HCT116 (cell line): ENCODE measurements around the gene UVRAG. TPM values are rescaled to one million over a fixed set of nuclear protein-coding genes. Genes with fewer than 3 reads are reported as not detected.

Experiments
- ATAC-seq: fragments of 200-7000 bp; cut with Tn5 transposase; 2 replicates; pipeline ENCODE4 v1.9.1; 2020; ENCODE audit warnings: mild to moderate bottlenecking, moderate library complexity
- BruUV-seq: library from RNA; stranded (reverse); fragments of 400-500 nt; replicated peaks from 2 replicates; lab custom pipeline; 2021; lab: Mats Ljungman, UMichigan
- CTCF ChIA-PET: fragments of 300-600 bp; sonication (Branson Sonifier 250); formaldehyde crosslinking; loops from one replicate; lab custom pipeline; 2021; ENCODE audit warnings: antibody characterized with exemption; lab: Charles Lee
- POLR2A ChIA-PET: fragments of 300-600, 350-600 bp; sonication (Branson Sonifier 250); formaldehyde crosslinking; loops from one replicate; lab custom pipeline; 2021; ENCODE audit warnings: antibody characterized with exemption; lab: Charles Lee
- RAD21 ChIA-PET, 2 experiments: fragments of 300-600 bp; sonication (Branson Sonifier 250); formaldehyde crosslinking; loops; one replicate each; lab custom pipeline; 2023; ENCODE audit warnings: low total read pairs in 2 of 2; ENCODE audit not compliant: uncharacterized antibody in 2 of 2, unreplicated experiment in 2 of 2, low non-redundant PET in 1 of 2; lab: Charles Lee
- DNase-seq: peaks from one replicate; pipeline ENCODE4 v3.0.0-alpha.2; 2010; ENCODE audit warnings: low read depth, low spot score
- H2AFZ ChIP-seq: fragments of 200-600 bp; shearing (Covaris generic), sonication (generic); 2 replicates; pipeline ENCODE4 v1.6.1; 2017; ENCODE audit warnings: low read depth, mixed run types, mixed read lengths, antibody characterized with exemption, low read length; ENCODE audit not compliant: poor library complexity, severe bottlenecking
- H3K27ac ChIP-seq: 2 replicates; pipeline ENCODE4 v1.5.1; 2012; ENCODE audit warnings: low read depth, low read length
- H3K27me3 ChIP-seq: fragments of 200-600 bp; sonication (generic); 2 replicates; pipeline ENCODE4 v1.6.1; 2016; ENCODE audit warnings: mixed run types, low read length, mixed read lengths; ENCODE audit not compliant: insufficient read depth
- H3K36me3 ChIP-seq, 2 experiments: fragments of 200-500 bp in 1 of 2; fragments of 200-600 bp in 1 of 2; sonication (Bioruptor generic) in 1 of 2; sonication (generic) in 1 of 2; 2 replicates each; pipeline versions ENCODE4 v1.5.1 to v1.6.1; 2014 to 2016; ENCODE audit warnings: low read length in 2 of 2, inconsistent platforms in 1 of 2, mixed read lengths in 1 of 2, mixed run types in 1 of 2; ENCODE audit not compliant: insufficient read depth in 2 of 2, control insufficient read depth in 1 of 2
- H3K4me1 ChIP-seq, 2 experiments: fragments of 200-600 bp in 1 of 2; sonication (generic) in 1 of 2; 2 replicates each; pipeline versions ENCODE4 v1.5.1 to v1.6.1; 2012 to 2017; ENCODE audit warnings: low read length in 2 of 2, inconsistent platforms in 1 of 2, mild to moderate bottlenecking in 1 of 2, mixed read lengths in 1 of 2, mixed run types in 1 of 2, moderate library complexity in 1 of 2; ENCODE audit not compliant: insufficient read depth in 2 of 2, control insufficient read depth in 1 of 2
- H3K4me2 ChIP-seq: fragments of 200-600 bp; sonication (generic); 2 replicates; pipeline ENCODE4 v1.6.1; 2017; ENCODE audit warnings: mixed run types, low read length, mixed read lengths
- H3K4me3 ChIP-seq, 2 experiments: fragments of 200-600 bp in 1 of 2; sonication (generic) in 1 of 2; replicated peaks in 1 of 2; 2 replicates each; pipeline ENCODE4 v1.5.1; 2011 to 2016; ENCODE audit warnings: low read length in 2 of 2, control low read depth in 1 of 2, low read depth in 1 of 2, mild to moderate bottlenecking in 1 of 2, mixed read lengths in 1 of 2, mixed run types in 1 of 2
- H3K79me2 ChIP-seq: fragments of 200-600 bp; sonication (generic); 2 replicates; pipeline ENCODE4 v1.6.1; 2017; ENCODE audit warnings: mild to moderate bottlenecking, mixed run types, low read length, moderate library complexity, mixed read lengths; ENCODE audit not compliant: insufficient read depth
- H3K9ac ChIP-seq: fragments of 200-600 bp; sonication (generic); 2 replicates; pipeline ENCODE4 v1.6.1; 2016; ENCODE audit warnings: low read length, mixed read lengths
- H3K9me2 ChIP-seq: fragments of 200-600 bp; sonication (generic), shearing (Covaris generic); 2 replicates; pipeline ENCODE4 v1.6.1; 2017; ENCODE audit warnings: mixed run types, mild to moderate bottlenecking, moderate library complexity; ENCODE audit not compliant: insufficient read depth
- H3K9me3 ChIP-seq, 2 experiments: fragments of 200-500 bp in 1 of 2; fragments of 200-600 bp in 1 of 2; sonication (Bioruptor generic) in 1 of 2; sonication (generic) in 1 of 2; 2 replicates each; pipeline ENCODE4 v1.6.1; 2014 to 2017; ENCODE audit warnings: low read length in 2 of 2, mixed read lengths in 2 of 2, inconsistent platforms in 1 of 2, low read depth in 1 of 2, mild to moderate bottlenecking in 1 of 2, mixed run types in 1 of 2, moderate library complexity in 1 of 2; ENCODE audit not compliant: control insufficient read depth in 1 of 2, insufficient read depth in 1 of 2
- H4K20me1 ChIP-seq: fragments of 200-600 bp; sonication (generic), shearing (Covaris generic); 2 replicates; pipeline ENCODE4 v1.6.1; 2017; ENCODE audit warnings: mixed run types, mild to moderate bottlenecking, moderate library complexity; ENCODE audit not compliant: insufficient read depth
- ATF3 ChIP-seq: IDR thresholded peaks from 2 replicates; pipeline ENCODE4 v1.6.1; 2012
- CBX3 ChIP-seq: IDR thresholded peaks from 2 replicates; pipeline ENCODE4 v1.6.1; 2012; ENCODE audit warnings: low read depth
- CEBPB ChIP-seq: IDR thresholded peaks from 2 replicates; pipeline ENCODE4 v1.6.1; 2012; ENCODE audit warnings: low read depth
- CTCF ChIP-seq, 3 experiments: fragments of 200-600 bp in 1 of 3; sonication (generic) in 1 of 3; IDR thresholded peaks in 2 of 3; conservative IDR thresholded peaks in 1 of 3; 2 replicates each; pipeline ENCODE4 v1.5.1; 2012 to 2017; ENCODE audit warnings: low read depth in 2 of 3, low read length in 2 of 3, antibody characterized with exemption in 1 of 3, borderline replicate concordance in 1 of 3, control low read depth in 1 of 3, mild to moderate bottlenecking in 1 of 3, mixed read lengths in 1 of 3, mixed run types in 1 of 3, moderate library complexity in 1 of 3; ENCODE audit not compliant: insufficient read depth in 1 of 3
- EGR1 ChIP-seq: IDR thresholded peaks from 2 replicates; pipeline ENCODE4 v1.6.1; 2012; ENCODE audit warnings: low read depth
- ELF1 ChIP-seq: IDR thresholded peaks from 2 replicates; pipeline ENCODE4 v1.6.1; 2012; ENCODE audit warnings: low read depth, borderline replicate concordance
- EZH2 ChIP-seq: fragments of 200-600 bp; sonication (generic); IDR thresholded peaks from 2 replicates; pipeline ENCODE4 v1.6.1; 2017; ENCODE audit warnings: antibody characterized with exemption, mixed run types
- JUND ChIP-seq: IDR thresholded peaks from 2 replicates; pipeline ENCODE4 v1.6.1; 2012
- POLR2A ChIP-seq: IDR thresholded peaks from 2 replicates; pipeline ENCODE4 v1.7.0; 2011; ENCODE audit warnings: borderline replicate concordance; ENCODE audit not compliant: insufficient read depth, insufficient read length; ENCODE audit errors: extremely low read depth
- POLR2AphosphoS5 ChIP-seq: IDR thresholded peaks from 2 replicates; pipeline ENCODE4 v1.6.1; 2011; ENCODE audit warnings: mild to moderate bottlenecking, low read depth, low read length, moderate library complexity
- RAD21 ChIP-seq: IDR thresholded peaks from 2 replicates; pipeline ENCODE4 v1.6.1; 2012; ENCODE audit warnings: low read depth, mild to moderate bottlenecking
- REST ChIP-seq: IDR thresholded peaks from 2 replicates; pipeline ENCODE4 v1.6.1; 2012; ENCODE audit warnings: low read depth
- SIN3A ChIP-seq: IDR thresholded peaks from 2 replicates; pipeline ENCODE4 v1.6.1; 2012; ENCODE audit warnings: low read depth
- TCF7L2 ChIP-seq: IDR thresholded peaks from 2 replicates; pipeline ENCODE4 v1.7.0; 2011; ENCODE audit warnings: borderline replicate concordance, inconsistent platforms; ENCODE audit not compliant: insufficient read depth, insufficient read length; ENCODE audit errors: extremely low read depth
- YY1 ChIP-seq: IDR thresholded peaks from 2 replicates; pipeline ENCODE4 v1.6.1; 2011; ENCODE audit warnings: low read length, low read depth, moderate library complexity, mild to moderate bottlenecking; ENCODE audit not compliant: insufficient replicate concordance; ENCODE audit errors: extremely low read depth
- intact Hi-C: fragments of 100-400 bp; cut with micrococcal nuclease; formaldehyde crosslinking; loops from 2 replicates; pipeline ENCODE4 v1.10.0; 2022
- total RNA-seq: library from RNA; stranded (reverse); gene quantifications from one replicate; pipeline ENCODE4 v1.2.1, GENCODE V29; 2021; ENCODE audit not compliant: unreplicated experiment

The UVRAG gene
- total RNA-seq, 1 experiment from 2014 or later = 12.3 TPM

GRCh38 chr11:75781296-75781695 lies 33.7 kb upstream of the UVRAG start:
- CTCF ChIA-PET = no interaction called here
- no peak overlapping the region for H2AFZ ChIP-seq
- BruUV-seq = no TSS peak
- H3K4me1 ChIP-seq = peaks cover 0 to 21% of the 10 kb centered on the region in 2 experiments; a peak in 2 of 4 replicates
- POLR2A ChIA-PET = no interaction called here
- DNase-seq (no peak), ATAC-seq (no peak)
- H3K36me3 ChIP-seq = no peaks in the 10 kb centered on the region
- TF ChIP-seq ELF1 = no peak
- H3K9me3 ChIP-seq = no peaks in the 10 kb centered on the region
- H4K20me1 ChIP-seq = no peaks in the 10 kb centered on the region
- no peak overlapping the region for H3K4me2 ChIP-seq
- H3K79me2 ChIP-seq = no peaks in the 10 kb centered on the region
- RAD21 ChIA-PET = no interaction called here
- no peaks in the 10 kb centered on the region for H3K27me3 ChIP-seq
- H3K9ac ChIP-seq = no peak overlapping the region
- no peak overlapping the region for H3K27ac ChIP-seq
- no peaks in the 10 kb centered on the region for H3K9me2 ChIP-seq
- intact Hi-C loops = no loop called here
- no peak overlapping the region for H3K4me3 ChIP-seq

GRCh38 chr11:75781831-75782230 lies 33.2 kb upstream of the UVRAG start:
- DNase-seq (no peak), ATAC-seq (no peak)
- intact Hi-C loops = no loop called here
- Histone ChIP-seq H2AFZ (no peak overlapping the region), H3K9ac (no peak overlapping the region), H3K9me3 (no peaks in the 10 kb centered on the region), H3K4me3 (no peak overlapping the region), H3K9me2 (no peaks in the 10 kb centered on the region), H4K20me1 (no peaks in the 10 kb centered on the region), H3K27me3 (no peaks in the 10 kb centered on the region), H3K27ac (no peak overlapping the region), H3K36me3 (no peaks in the 10 kb centered on the region), H3K79me2 (no peaks in the 10 kb centered on the region)
- ChIA-PET CTCF (no interaction called here), POLR2A (no interaction called here)
- TF ChIP-seq JUND (no peak), EZH2 (no peak), POLR2AphosphoS5 (no peak), CEBPB (no peak), RAD21 (no peak), POLR2A (no peak), SIN3A (no peak), CTCF (IDR thresholded peaks at IDR 0.05 in 2 of 3, conservative IDR thresholded peaks at IDR 0.05 in 1 of 3; ENCODE audit: borderline replicate concordance in 1 of 3, insufficient read depth in 1 of 3, low read depth in 2 of 3, low read length in 2 of 3) (no peak), YY1 (no peak), REST (no peak), EGR1 (no peak), CBX3 (no peak), ATF3 (no peak), TCF7L2 (no peak)
- TF ChIP-seq, all 23 proteins: peak for 0
- RAD21 ChIA-PET = no interaction called here
- no TSS peak for BruUV-seq
- Histone ChIP-seq H3K4me2 (no peak overlapping the region), H3K4me1 (peaks cover 0 to 20% of the 10 kb centered on the region in 2 experiments; a peak in 2 of 4 replicates)
